ENCODE data around the gene PHEX. TPM values are rescaled to one million over a fixed set of nuclear protein-coding genes. Genes with fewer than 3 reads are reported as not detected.

PHEX gene
- total and polyA plus RNA-seq, 2 experiments from 2014 or later: 0.05 to 0.21 TPM

DNA sequence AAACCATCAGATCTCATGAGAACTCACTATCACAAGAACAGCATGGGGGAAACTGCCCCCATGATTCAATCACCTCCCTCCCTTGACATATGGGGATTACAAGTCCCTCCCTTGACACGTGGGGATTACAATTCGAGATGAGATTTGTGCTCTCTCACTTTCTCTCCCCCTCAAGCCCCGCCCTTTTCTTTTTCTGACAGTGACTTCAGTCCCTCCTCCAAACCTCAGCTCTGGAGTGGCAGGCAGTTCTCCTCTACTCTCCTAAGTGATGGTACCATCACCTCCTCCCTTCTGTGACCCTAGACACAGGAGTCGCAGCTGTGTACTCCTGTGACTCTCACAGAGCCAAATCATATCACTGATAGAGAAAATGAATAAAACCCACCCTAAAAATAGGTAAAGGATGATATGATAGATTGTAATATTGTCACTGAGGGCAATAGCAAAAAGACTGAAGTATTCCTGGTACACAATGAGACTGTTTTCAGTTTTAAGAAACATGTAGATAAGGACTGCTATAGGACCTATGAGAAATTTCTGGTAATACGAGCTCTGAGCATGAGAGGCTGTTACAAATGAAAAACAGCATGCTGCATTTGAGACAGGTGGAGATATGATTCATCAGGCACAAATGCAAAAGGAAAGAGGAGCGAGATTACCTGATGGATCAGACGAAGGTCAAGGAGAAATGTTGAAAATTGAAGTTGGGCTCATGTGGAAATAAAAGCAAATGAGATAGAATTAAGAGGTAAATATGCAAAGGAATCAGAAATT, 139.3 kb downstream of the PHEX start (continued):
- TF ChIP-seq EZH2phosphoT487 (IDR thresholded peaks at IDR 0.05; ENCODE audit: unreplicated experiment) (no peak), STAT1 (IDR thresholded peaks at IDR 0.05; ENCODE audit: unreplicated experiment) (no peak), CREB1 (CRISPR knock-in tag; IDR thresholded peaks at IDR 0.05; ENCODE audit: low read depth) (no peak), POLR2AphosphoS5 (IDR thresholded peaks at IDR 0.05; ENCODE audit: low read depth) (no peak), JUNB (IDR thresholded peaks at IDR 0.05; ENCODE audit: unreplicated experiment) (no peak)
- TF ChIP-seq, protein P1, sequence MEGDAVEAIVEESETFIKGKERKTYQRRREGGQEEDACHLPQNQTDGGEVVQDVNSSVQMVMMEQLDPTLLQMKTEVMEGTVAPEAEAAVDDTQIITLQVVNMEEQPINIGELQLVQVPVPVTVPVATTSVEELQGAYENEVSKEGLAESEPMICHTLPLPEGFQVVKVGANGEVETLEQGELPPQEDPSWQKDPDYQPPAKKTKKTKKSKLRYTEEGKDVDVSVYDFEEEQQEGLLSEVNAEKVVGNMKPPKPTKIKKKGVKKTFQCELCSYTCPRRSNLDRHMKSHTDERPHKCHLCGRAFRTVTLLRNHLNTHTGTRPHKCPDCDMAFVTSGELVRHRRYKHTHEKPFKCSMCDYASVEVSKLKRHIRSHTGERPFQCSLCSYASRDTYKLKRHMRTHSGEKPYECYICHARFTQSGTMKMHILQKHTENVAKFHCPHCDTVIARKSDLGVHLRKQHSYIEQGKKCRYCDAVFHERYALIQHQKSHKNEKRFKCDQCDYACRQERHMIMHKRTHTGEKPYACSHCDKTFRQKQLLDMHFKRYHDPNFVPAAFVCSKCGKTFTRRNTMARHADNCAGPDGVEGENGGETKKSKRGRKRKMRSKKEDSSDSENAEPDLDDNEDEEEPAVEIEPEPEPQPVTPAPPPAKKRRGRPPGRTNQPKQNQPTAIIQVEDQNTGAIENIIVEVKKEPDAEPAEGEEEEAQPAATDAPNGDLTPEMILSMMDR (conservative IDR thresholded peaks at IDR 0.05; ENCODE audit: low read depth in 2 of 2): no peak

DNA sequence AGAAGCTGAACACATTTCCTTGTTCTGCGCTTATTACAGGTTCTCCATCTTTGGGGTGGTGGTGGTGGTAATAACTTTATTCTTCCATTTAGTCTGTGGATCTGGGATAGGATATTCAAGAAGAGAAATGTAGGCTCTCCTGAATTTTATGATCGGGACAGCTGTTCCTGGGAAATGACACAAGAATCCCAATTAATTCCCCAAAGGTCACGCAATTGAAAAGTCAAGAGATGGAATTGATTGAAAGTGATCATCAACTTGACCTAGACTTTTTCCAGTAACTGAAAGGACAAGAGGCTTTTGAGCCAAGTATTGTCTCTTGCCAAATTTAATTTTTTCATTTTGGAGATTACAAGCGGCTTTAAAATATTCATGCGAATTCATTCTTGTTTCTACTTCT, 141.8 kb downstream of the PHEX start:
- no peaks in the 10 kb centered on the region for H3K36me3 Mint-ChIP-seq (ENCODE audit: low read depth)
- H3K4me3 Mint-ChIP-seq: no peak overlapping the region
- no peaks in the 10 kb centered on the region for H3K36me3 ChIP-seq (ENCODE audit: insufficient read depth)
- H3K27me3 ChIP-seq (ENCODE audit: insufficient read depth): no peaks in the 10 kb centered on the region
- H3K27me3 Mint-ChIP-seq (ENCODE audit: insufficient read depth, low read depth, poor library complexity): no peaks in the 10 kb centered on the region
- no peak overlapping the region for H3K4me2 ChIP-seq
- H3K9me2 ChIP-seq (ENCODE audit: insufficient read depth): no peaks in the 10 kb centered on the region
- H3K4me1 Mint-ChIP-seq: peaks cover 3% of the 10 kb centered on the region; the same call in 1 of the 3 replicates
- no peak for ATAC-seq
- H3K4me3 ChIP-seq: no peak overlapping the region
- DNase-seq (ENCODE audit: low spot score): no peak
- no peak overlapping the region for H3K27ac Mint-ChIP-seq
- no peaks in the 10 kb centered on the region for H3F3A ChIP-seq (replicated peaks; ENCODE audit: low read depth)
- no peak overlapping the region for H2AFZ ChIP-seq
- H3K9me3 Mint-ChIP-seq: no peaks in the 10 kb centered on the region
- H3K27ac ChIP-seq (ENCODE audit: low read depth): no peak overlapping the region
- no peaks in the 10 kb centered on the region for H4K20me1 ChIP-seq (replicated peaks; ENCODE audit: insufficient read depth)
- H3K79me2 ChIP-seq (replicated peaks; ENCODE audit: insufficient read depth): no peaks in the 10 kb centered on the region
- no peaks in the 10 kb centered on the region for H3K4me1 ChIP-seq (ENCODE audit: insufficient read depth)
- no peak for TF ChIP-seq STAT1 (IDR thresholded peaks at IDR 0.05; ENCODE audit: unreplicated experiment)
- TF ChIP-seq CREB1 (CRISPR knock-in tag; IDR thresholded peaks at IDR 0.05; ENCODE audit: low read depth): no peak
- no peak for TF ChIP-seq REST (IDR thresholded peaks at IDR 0.05; ENCODE audit: unreplicated experiment)
- TF ChIP-seq ZNF331 (CRISPR knock-in tag; IDR thresholded peaks at IDR 0.05; ENCODE audit: low read depth): no peak
- TF ChIP-seq ZNF114 (CRISPR knock-in tag; IDR thresholded peaks at IDR 0.05): no peak
- TF ChIP-seq ETS1 (IDR thresholded peaks at IDR 0.05): no peak
- TF ChIP-seq ZNF462 (CRISPR knock-in tag; IDR thresholded peaks at IDR 0.05): no peak
- TF ChIP-seq NANOG (IDR thresholded peaks at IDR 0.05; ENCODE audit: borderline replicate concordance): no peak
